HepG2 (cell line): ENCODE measurements around the gene BTF3L4. TPM values are rescaled to one million over a fixed set of nuclear protein-coding genes. Genes with fewer than 3 reads are reported as not detected.

ENCODE experiments used
- ATAC-seq: fragments of 200-7000 bp; cut with Tn5 transposase; 3 replicates; pipeline ENCODE4 v1.9.1; 2020; ENCODE audit warnings: mild to moderate bottlenecking, moderate library complexity
- BruUV-seq: library from RNA; stranded (reverse); fragments of 400-500 nt; replicated peaks from 2 replicates; lab custom pipeline; 2021; lab: Mats Ljungman, UMichigan
- CTCF ChIA-PET: fragments of 300-600 bp; formaldehyde crosslinking; extraction: SDS; loops from one replicate; lab custom pipeline; 2021; ENCODE audit warnings: low total read pairs, inconsistent platforms, low intra/inter-chr PET ratio; lab: Yijun Ruan, JAX
- POLR2A ChIA-PET: fragments of 350-600 bp; sonication (Branson Sonifier 250); formaldehyde crosslinking; loops from one replicate; lab custom pipeline; 2020; ENCODE audit warnings: antibody characterized with exemption, inconsistent platforms; lab: Yijun Ruan, JAX
- DNase-seq: peaks from one replicate; pipeline ENCODE4 v3.0.0-alpha.2; 2015; ENCODE audit warnings: low spot score
- FAIRE-seq: peaks from 3 replicates; lab custom pipeline; 2011; peaks lifted over from hg19 to GRCh38; lab: Jason Lieb, UNC
- H2AFZ ChIP-seq: one replicate; pipeline ENCODE4 v1.6.1; 2011; ENCODE audit warnings: low read length, inconsistent platforms
- H3K27ac ChIP-seq: fragments of 300-600 bp; 3 replicates; pipeline ENCODE4 v1.8.0; 2011; ENCODE audit warnings: mixed run types, mild to moderate bottlenecking, mixed read lengths, low read length, inconsistent platforms; ENCODE audit not compliant: insufficient read depth; ENCODE audit errors: extremely low read length
- H3K27me3 ChIP-seq, 2 experiments: fragments of 200-600 bp in 1 of 2; 2 replicates in 1 of 2; 3 replicates in 1 of 2; pipeline versions ENCODE4 v1.6.0 to v1.8.0; 2011; ENCODE audit warnings: low read length in 2 of 2, mild to moderate bottlenecking in 2 of 2, moderate library complexity in 2 of 2, inconsistent platforms in 1 of 2; ENCODE audit not compliant: insufficient read depth in 2 of 2, control insufficient read depth in 1 of 2
- H3K36me3 ChIP-seq, 2 experiments: fragments of 200-600 bp in 1 of 2; replicated peaks in 1 of 2; 2 replicates in 1 of 2; 3 replicates in 1 of 2; pipeline versions ENCODE4 v1.5.1 to v1.8.0; 2011; ENCODE audit warnings: low read length in 2 of 2, inconsistent platforms in 1 of 2; ENCODE audit not compliant: insufficient read depth in 2 of 2, control insufficient read depth in 1 of 2
- H3K4me1 ChIP-seq: 2 replicates; pipeline ENCODE4 v1.5.1; 2012; ENCODE audit warnings: low read length, inconsistent platforms; ENCODE audit not compliant: insufficient read depth
- H3K4me2 ChIP-seq: 2 replicates; pipeline ENCODE4 v1.6.0; 2011; ENCODE audit warnings: low read depth, low read length, inconsistent platforms
- H3K4me3 ChIP-seq, 3 experiments: fragments of 200-600 bp in 1 of 3; sonication (generic), shearing (Covaris generic) in 1 of 3; replicated peaks in 1 of 3; 2 replicates each; pipeline ENCODE4 v1.5.1; 2011 to 2016; ENCODE audit warnings: low read length in 3 of 3, inconsistent platforms in 2 of 3, low read depth in 2 of 3, mild to moderate bottlenecking in 2 of 3, control low read depth in 1 of 3, mixed read lengths in 1 of 3; ENCODE audit not compliant: insufficient read depth in 1 of 3
- H3K79me2 ChIP-seq: one replicate; pipeline ENCODE4 v1.6.1; 2011; ENCODE audit warnings: low read length, inconsistent platforms; ENCODE audit not compliant: insufficient read depth
- H3K9ac ChIP-seq: 2 replicates; pipeline ENCODE4 v1.6.0; 2011; ENCODE audit warnings: mild to moderate bottlenecking, low read depth, low read length, inconsistent platforms; ENCODE audit not compliant: insufficient read depth
- H3K9me3 ChIP-seq: 2 replicates; pipeline ENCODE4 v1.5.1; 2012; ENCODE audit warnings: mild to moderate bottlenecking, low read length
- H4K20me1 ChIP-seq: 2 replicates; pipeline ENCODE4 v1.6.0; 2011; ENCODE audit warnings: inconsistent platforms, mild to moderate bottlenecking, low read length, moderate library complexity; ENCODE audit not compliant: insufficient read depth
- MAFF ChIP-seq: IDR thresholded peaks from 2 replicates; pipeline ENCODE4 v1.6.1; 2011; ENCODE audit warnings: low read depth, low read length, improper control_type of control experiment
- MAFK ChIP-seq, 2 experiments: IDR thresholded peaks in 1 of 2; conservative IDR thresholded peaks in 1 of 2; 2 replicates each; pipeline ENCODE4 v1.6.1; 2011; ENCODE audit warnings: improper control_type of control experiment in 2 of 2, low read length in 2 of 2
- MAZ ChIP-seq, 2 experiments: sonication (generic) in 1 of 2; formaldehyde crosslinking in 1 of 2; IDR thresholded peaks; 2 replicates each; pipeline versions ENCODE4 v1.5.0 to v1.6.1; 2012 to 2020; ENCODE audit warnings: low read depth in 2 of 2, mild to moderate bottlenecking in 2 of 2, borderline replicate concordance in 1 of 2, improper control_type of control experiment in 1 of 2, low read length in 1 of 2, missing genetic modification reagents in 1 of 2, moderate library complexity in 1 of 2
- NPAS2 ChIP-seq: sonication (generic); formaldehyde crosslinking; IDR thresholded peaks from 2 replicates; pipeline ENCODE4 v1.8.0; 2022; ENCODE audit warnings: mild to moderate bottlenecking, missing genetic modification reagents, borderline replicate concordance
- TBL1XR1 ChIP-seq: fragments of 150-350 bp; IDR thresholded peaks from 2 replicates; pipeline ENCODE4 v1.6.1; 2014; ENCODE audit warnings: borderline replicate concordance, low read length; ENCODE audit not compliant: partially characterized antibody
- WGBS: methylation state at CpG from one replicate; pipeline ENCODE4 v1.1.6; 2017; ENCODE audit warnings: low lambda C conversion rate; 5-methylcytosine and 5-hydroxymethylcytosine counted together
- in situ Hi-C: cut with HindIII; loops from 2 replicates; pipeline ENCODE4 v1.10.0; 2017; ENCODE audit warnings: low pct_unique_long_range_greater_than_20kb; ENCODE audit not compliant: extremely low pct_ligation_motif_present
- intact Hi-C: fragments of 100-400 bp; cut with micrococcal nuclease; formaldehyde crosslinking; loops from one replicate; pipeline ENCODE4 v1.10.0; 2022; ENCODE audit not compliant: unreplicated experiment
- polyA plus RNA-seq, 8 experiments: library from polyadenylated mRNA; depleted of rRNA in 3 of 8; stranded (reverse) in 7 of 8; unstranded in 1 of 8; fragments of >200 nt; fragmentation: Illumina TruSeq in 4 of 8; extraction: Trizol in 4 of 8; gene quantifications; 2 replicates each; pipeline versions ENCODE4 v1.2.1 to v1.2.3, GENCODE V29; 2011 to 2016; ENCODE audit warnings: low read depth in 4 of 8, missing spikeins in 1 of 8, mixed read lengths in 1 of 8; ENCODE audit not compliant: insufficient read depth in 1 of 8
- total RNA-seq, 5 experiments: library from RNA; depleted of rRNA; stranded (reverse); fragments of >200 nt; fragmentation: Illumina TruSeq; extraction: Trizol; gene quantifications; 2 replicates each; pipeline ENCODE4 v1.2.3, GENCODE V29; 2016; ENCODE audit warnings: low read depth in 1 of 5
- TF ChIP-seq, protein P1 (sequence below): sonication (generic); formaldehyde crosslinking; IDR thresholded peaks from 2 replicates; pipeline ENCODE4 v1.4.0; 2020; ENCODE audit warnings: mild to moderate bottlenecking, missing genetic modification reagents, borderline replicate concordance
- TF ChIP-seq, protein P2 (sequence below): sonication (generic); formaldehyde crosslinking; IDR thresholded peaks from 2 replicates; pipeline ENCODE4 v1.5.0; 2020; ENCODE audit warnings: mild to moderate bottlenecking, missing genetic modification reagents

BTF3L4 gene
- total and polyA plus RNA-seq, 2 of the 13 experiments (the other 11 are each of a cell fraction or from before 2014, with no cell fraction given), result 59.0 to 74.3 TPM

DNA sequence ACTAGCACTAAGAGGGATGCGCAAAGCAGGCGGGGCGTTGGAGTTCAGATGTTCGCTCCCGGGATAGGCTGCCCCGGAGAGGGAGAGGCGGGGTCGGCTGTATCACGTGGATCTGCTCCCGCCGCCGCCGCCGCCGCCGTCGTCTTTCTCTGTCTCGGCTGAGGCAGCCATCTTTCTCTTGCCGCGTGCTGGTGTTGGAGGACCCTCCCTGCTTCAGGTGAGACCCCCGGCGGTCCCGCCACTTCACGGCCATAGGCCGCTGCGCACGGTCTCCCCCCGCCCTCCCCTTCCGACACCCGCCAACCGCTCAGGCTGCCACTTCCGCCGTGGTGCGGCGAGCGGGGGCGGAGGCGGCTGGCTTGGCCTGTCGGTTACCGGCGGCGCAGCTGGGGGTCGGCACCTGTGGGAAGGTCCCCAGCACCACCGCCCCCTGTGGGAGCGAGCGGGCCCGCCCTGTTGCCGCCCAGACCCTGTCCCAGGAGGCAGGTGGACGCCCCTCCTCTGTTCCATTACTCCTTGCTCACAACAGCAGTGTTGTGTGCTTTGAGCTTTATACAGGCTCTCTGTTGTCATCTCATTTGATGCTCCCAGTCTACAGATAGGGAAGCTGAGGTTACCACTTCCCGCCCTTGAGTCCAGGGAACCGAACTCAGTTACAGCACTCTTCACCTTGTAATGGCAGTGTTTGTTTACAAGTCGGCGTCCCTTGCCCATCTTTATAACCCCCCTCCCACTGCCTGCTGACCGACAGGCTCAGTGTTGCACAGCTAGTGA is at the start of gene BTF3L4 (continued):
- TF ChIP-seq, protein P1, sequence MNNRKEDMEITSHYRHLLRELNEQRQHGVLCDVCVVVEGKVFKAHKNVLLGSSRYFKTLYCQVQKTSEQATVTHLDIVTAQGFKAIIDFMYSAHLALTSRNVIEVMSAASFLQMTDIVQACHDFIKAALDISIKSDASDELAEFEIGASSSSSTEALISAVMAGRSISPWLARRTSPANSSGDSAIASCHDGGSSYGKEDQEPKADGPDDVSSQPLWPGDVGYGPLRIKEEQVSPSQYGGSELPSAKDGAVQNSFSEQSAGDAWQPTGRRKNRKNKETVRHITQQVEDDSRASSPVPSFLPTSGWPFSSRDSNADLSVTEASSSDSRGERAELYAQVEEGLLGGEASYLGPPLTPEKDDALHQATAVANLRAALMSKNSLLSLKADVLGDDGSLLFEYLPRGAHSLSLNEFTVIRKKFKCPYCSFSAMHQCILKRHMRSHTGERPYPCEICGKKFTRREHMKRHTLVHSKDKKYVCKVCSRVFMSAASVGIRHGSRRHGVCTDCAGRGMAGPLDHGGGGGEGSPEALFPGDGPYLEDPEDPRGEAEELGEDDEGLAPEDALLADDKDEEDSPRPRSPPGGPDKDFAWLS (CRISPR knock-in tag), result no peak
- no peak for TF ChIP-seq NPAS2 (CRISPR knock-in tag)

DNA sequence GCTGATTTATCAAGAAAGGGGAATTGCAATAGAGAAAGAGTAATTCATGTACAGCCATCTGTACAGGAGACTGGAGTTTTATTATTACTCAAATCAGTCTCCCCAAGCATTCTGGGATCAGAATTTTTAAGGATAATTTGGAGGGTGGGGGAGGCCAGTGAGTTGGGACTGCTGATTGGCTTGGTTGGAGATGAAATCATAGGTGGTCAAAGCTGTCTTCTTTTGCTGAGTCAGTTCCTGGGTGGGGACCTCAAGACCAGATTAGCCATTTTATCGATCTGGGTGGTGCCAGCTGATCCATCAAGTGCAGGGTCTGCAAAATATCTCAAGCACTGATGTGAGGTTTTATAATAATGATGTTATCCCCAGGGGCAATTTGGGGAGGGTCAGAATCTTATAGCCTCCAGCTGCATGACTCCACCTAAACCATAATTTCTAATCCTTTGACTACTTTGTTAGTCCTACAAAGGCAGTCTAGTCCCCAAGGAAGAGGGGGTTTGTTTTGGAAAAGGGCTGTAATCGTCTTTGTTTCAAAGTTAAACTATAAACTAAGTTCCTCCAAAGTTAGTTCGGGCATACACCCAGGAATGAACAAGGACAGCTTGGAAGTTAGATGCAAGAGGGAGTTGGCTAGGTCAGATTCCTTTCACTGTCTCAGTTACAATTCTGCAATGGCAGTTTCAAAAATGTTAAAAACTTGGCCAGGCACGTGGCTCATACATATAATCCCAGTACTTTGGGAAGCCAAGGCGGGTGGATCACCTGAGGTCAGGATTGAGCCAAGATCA is 48.7 kb upstream of the BTF3L4 start:
- H3K27ac ChIP-seq, result no peak overlapping the region
- intact Hi-C loops (loop anchor here (10.0 kb wide), 1 partner anchor 183 kb away; no protein-coding TSS in a partner anchor), in situ Hi-C loops (no loop called here)
- 12% methylated on average over 4 of the region's 5 CpGs for WGBS
- BruUV-seq, result no TSS peak
- peak overlapping the region; percentile 47; the same call in 1 of the 2 replicates for H3K4me2 ChIP-seq
- DNase-seq (no peak), FAIRE-seq (no peak), ATAC-seq (no peak)
- no peaks in the 10 kb centered on the region for H4K20me1 ChIP-seq
- H2AFZ ChIP-seq, result no peak overlapping the region
- no peaks in the 10 kb centered on the region for H3K27me3 ChIP-seq
- no peaks in the 10 kb centered on the region for H3K9me3 ChIP-seq
- ChIA-PET CTCF (no interaction called here), POLR2A (interaction anchor here (0.8 to 4.5 kb wide), 2 partner anchors 47 to 73 kb away, joined by 3 to 13 read pairs; partner anchors contain the start of gene TXNDC12)
- no peak overlapping the region for H3K4me3 ChIP-seq
- peaks cover 28% of the 10 kb centered on the region for H3K4me1 ChIP-seq
- H3K9ac ChIP-seq, result no peak overlapping the region
- no peak for TF ChIP-seq TBL1XR1
- TF ChIP-seq, protein P2, sequence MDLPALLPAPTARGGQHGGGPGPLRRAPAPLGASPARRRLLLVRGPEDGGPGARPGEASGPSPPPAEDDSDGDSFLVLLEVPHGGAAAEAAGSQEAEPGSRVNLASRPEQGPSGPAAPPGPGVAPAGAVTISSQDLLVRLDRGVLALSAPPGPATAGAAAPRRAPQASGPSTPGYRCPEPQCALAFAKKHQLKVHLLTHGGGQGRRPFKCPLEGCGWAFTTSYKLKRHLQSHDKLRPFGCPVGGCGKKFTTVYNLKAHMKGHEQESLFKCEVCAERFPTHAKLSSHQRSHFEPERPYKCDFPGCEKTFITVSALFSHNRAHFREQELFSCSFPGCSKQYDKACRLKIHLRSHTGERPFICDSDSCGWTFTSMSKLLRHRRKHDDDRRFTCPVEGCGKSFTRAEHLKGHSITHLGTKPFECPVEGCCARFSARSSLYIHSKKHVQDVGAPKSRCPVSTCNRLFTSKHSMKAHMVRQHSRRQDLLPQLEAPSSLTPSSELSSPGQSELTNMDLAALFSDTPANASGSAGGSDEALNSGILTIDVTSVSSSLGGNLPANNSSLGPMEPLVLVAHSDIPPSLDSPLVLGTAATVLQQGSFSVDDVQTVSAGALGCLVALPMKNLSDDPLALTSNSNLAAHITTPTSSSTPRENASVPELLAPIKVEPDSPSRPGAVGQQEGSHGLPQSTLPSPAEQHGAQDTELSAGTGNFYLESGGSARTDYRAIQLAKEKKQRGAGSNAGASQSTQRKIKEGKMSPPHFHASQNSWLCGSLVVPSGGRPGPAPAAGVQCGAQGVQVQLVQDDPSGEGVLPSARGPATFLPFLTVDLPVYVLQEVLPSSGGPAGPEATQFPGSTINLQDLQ, result no peak
- TF ChIP-seq MAFK (conservative IDR thresholded peaks at IDR 0.05 in 1 of 2, IDR thresholded peaks at IDR 0.05 in 1 of 2; ENCODE audit: low read length in 2 of 2), result peak; percentile 32 to 73; a peak in 2 of 4 replicates
- 0 out of 2 replicates have a peak, but pooled peaks have one; percentile 16 for TF ChIP-seq MAFF
- TF ChIP-seq MAZ (IDR thresholded peaks at IDR 0.05; ENCODE audit: borderline replicate concordance, low read depth, low read length), result no peak
- TF ChIP-seq MAZ (CRISPR knock-in tag; IDR thresholded peaks at IDR 0.05; ENCODE audit: low read depth), result no peak
- no peaks in the 10 kb centered on the region for H3K79me2 ChIP-seq
- H3K36me3 ChIP-seq, result no peaks in the 10 kb centered on the region
